GM19240 (cell line): ENCODE results near the gene LAMA5.

Source experiments
- DNase-seq: peaks from one replicate; pipeline ENCODE4 v3.0.0; 2011; ENCODE audit warnings: low spot score; ENCODE audit not compliant: insufficient read length

LAMA5 gene

DNA sequence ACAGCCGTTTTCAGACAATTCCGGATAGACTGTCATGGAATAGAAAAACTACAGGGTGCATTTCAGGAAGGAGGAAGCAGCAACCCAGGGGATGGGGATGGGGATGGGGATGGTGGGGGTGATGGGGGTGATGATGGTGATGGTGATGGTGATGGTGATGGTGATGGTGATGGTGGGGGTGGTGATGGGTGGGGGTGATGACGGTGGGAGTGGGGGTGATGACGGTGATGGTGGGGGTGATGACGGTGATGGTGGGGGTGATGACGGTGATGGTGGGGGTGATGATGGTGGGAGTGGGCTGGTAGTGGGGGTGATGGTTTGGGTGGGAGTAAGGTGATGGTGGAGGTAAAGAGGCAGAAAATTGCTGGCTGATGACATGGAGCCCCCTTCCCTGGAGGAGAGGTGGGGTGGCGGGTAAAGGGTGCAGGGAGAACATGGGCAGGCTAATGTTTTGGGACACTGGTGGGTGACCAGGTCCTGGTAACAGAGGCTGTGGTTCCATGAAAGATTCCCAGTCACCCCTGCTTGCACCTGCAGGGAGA, 17.5 kb downstream of the LAMA5 start:
- DNase-seq: no peak

DNA sequence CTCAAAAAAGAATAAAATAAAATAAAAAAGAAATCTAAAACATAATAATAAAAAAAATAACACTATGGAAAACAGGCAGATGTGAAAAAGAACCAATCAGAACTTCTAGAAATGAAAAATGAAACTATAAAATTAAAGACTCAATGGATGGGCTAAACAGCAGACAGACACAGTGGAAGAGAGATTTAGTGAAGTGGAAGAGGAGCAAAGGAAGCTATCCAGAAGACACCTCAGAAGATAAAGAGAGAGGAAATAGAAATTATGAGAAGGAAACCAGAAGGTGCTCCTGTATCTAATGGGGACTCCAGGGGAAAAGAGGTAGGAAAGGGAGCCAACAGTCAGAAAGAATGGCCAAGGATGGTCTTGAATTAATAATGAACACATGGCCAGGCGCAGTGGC, 18.5 kb downstream of the LAMA5 start:
- no peak for DNase-seq

DNA sequence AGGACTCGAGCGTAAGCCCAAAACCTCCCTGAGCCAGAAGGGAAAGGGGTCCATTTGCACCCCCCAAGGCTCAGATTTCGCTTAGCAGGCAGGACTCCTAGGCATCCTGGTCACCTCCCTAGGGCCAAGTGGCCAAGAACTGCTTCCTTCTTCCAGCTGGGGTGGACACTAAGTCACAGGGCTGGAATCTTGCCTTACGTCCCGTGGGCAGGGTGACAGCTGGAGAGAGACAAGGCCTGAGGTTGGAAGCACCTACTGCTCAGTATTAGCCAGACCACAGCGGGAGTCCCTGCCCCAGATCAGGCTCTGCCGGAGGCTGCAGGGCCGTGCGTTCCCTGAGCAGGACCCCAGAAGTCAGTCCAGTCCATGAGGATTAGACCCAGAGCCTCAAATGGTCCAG, 19.7 kb downstream of the LAMA5 start:
- no peak for DNase-seq

DNA sequence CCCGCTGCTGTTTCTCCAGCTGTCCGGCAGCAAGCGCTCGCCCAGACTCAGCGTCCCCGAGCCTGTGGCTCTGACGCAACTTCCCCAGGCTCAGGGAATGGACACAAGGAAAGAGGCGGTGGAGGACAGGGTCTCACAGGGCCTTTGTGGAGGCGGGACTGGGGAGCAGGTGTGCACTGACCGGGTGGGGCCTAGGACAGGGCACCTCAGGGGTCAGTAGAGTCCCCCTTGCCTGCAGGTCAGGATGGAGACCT, 20.0 kb downstream of the LAMA5 start:
- no peak for DNase-seq

DNA sequence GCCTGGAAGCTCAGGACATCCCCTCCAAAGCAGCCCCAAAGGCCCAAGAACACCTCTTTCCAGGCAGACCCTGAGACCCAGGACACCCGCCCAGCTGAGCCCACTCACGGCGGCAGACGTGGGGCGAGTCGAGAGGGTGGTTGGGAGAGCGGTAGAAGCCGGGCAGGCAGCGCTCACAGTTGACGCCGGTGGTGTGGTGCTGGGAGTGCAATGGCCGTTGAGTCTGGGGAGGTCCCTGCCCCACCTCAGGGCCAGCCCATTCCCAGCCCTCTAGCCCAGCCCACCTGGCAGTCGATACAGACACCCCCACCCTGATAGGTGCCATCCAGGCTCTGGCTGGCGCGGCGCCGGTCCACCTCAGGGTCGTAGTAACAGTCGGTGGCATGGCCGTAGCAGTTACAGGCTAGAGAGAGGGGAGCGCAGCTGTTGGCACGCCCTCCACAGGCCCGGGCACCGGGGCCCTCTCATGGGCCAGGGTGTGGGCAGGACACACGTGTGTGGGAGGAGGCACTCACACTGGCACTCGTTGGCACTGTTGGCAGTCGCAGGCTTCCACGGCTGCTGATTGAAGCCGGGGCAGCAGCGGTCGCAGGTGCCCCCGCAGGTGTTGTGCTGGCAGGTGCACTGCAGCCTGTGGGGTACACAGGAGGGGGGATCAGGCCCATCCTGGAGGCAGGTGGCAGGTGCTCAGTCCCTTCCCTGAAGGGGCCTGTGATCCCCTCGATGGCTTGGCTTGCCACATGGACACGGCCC, 20.5 kb downstream of the LAMA5 start:
- no peak for DNase-seq

DNA sequence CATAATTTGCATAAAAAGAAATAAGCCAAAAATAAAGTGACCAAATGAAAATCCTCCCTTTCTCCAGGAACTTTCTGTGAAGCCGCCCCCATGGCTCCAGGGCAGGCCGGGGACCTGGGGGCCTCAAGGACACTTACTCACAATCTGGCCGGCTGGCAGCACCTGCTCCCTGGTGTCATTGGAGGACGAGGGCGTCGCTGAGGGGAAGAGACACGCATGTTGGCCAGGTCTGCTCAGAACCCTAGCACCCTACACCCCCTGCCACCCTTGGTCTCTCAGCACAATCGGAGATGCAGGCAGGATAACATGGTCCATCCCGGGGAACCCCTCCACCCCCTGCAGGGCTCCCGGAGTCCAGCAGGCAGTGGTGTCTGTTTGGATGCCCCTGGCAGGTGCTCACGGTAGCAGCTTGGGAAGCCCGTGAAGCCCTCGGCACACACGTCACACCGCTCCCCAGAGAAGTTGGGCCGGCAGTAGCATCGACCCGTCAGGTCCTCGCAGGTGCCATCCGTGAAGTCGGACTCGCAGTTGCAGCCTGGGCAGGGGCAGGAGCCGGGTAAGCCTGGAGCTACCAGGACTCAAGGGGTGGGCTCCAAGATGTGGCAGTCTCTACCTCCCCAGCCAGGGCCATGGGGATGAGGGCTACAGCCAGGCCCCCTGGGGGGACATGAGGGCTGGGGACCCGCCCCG, 21.3 kb downstream of the LAMA5 start:
- DNase-seq: no peak

DNA sequence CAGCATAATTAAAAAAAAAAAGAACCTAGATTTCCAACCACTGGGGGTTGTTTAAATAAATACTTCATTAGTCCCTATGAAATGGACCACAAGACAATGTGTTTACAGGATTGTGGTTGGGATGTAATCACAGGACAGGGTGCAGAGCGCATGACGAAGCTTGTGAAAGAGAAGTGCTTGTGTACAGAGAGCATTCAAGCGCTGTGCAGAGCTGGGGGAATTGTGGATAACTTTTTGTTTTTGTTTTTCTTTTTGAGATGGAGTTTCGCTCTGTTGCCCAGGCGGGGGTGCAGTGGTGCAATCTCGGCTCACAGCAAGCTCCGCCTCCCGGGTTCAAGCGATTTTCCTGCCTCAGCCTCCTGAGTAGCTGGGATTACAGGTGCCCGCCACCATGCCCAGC, 22.3 kb downstream of the LAMA5 start:
- no peak for DNase-seq

DNA sequence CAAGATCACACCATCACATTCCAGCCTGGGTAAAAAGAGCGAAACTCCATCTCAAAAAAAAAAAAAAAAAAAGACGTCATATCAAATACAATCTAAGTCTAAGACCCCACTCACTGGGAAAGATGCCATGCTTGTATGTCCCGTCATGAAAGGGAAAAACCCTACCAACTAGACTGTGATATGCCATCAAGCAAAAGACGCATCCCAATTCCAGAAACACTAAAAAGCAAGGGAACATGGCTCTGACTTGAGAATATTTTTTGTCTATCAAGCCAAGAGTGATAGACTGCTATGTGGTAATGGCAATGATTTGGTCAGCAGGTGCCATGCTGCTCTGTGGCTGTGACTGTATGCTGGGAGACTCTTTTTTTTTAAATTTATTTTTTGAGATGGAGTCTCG, 23.0 kb downstream of the LAMA5 start:
- DNase-seq: no peak

DNA sequence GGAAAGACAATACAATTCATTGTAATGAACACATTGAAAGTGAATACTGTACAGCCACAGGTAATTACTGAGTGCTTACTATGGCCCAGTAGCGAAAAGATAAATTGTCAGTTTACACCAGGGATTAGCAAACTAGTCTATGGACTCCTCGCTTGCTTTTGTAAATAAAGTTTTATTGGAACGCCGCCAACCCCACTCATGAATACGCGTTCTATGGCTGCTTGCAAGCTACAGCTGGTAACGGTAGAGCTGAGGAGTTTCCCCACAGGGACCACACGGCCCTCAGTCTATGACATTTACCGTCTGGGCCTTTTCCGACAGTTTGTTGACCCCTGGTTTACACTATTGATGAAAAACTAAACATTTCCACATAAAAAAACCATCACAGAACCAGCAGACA, 24.2 kb downstream of the LAMA5 start:
- DNase-seq: no peak

DNA sequence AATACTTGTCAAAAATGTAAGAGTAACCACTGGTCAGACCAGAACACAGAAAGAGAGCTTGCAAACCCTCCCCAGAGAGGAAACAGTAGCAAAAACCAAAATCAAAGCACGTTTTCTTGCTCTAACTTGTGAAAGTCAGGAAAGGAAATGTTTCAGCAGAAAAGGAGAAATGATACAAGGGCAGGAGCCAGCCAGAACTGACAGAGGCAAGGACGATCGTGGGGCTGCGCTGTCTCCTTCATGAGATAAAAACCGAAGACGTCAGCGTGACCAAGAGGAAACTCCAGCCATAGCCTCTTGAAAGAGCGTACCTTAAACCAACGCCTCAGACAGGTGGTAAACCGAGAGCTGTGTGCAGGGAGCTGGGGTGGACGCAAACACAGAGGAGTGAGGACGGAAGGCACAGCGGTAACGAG, 27.5 kb downstream of the LAMA5 start:
- DNase-seq: peak; percentile 77

DNA sequence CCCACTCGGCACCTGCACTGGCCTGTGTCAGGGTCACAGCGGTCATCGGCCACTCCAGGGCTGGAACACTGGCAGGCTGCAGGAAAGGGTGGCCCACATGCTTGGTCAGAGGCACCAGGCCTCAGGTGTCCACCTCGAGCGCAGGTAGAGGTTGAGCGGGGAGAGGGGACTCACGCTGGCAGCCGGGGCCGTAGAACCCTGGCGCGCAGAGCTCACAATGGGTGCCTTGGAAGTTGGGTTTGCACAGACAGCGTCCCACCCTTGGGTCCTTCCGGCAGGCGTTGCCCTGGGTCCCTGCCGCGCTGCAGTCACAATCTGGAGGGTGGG, 28.9 kb downstream of the LAMA5 start:
- no peak for DNase-seq

DNA sequence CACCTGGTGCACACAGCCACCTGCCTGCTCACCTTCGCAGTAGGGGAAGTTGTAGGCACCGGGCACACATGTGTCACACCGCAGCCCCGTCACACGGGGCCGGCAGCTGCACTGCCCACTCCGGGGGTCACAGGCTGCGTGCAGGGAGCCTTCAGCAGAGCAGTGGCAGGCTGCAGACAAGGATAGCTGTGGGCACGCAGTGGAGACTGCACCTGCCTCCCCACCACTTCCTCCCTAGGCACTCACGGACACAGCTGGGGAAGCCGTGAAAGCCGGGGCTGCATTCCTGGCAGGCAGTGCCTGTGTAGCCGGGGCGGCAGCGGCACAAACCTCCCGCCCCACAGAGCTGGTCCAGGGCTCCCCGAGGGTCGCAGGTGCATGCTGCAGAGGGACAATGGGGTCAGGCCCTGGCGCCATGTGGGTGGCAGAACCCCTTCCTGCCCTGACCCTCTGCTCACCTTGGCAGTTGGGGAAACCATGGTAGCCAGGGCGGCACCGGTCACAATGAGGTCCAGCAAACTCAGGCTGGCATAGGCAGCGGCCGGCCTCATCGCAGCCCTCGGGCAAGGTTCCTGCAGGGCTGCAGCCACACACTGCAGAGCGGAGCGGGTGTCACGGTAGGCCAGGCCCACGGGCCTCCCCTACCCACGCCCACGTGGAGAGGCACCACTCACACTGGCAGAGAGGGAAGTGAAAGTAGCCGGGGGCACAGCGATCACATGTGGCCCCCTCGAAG, 29.4 kb downstream of the LAMA5 start:
- no peak for DNase-seq

DNA sequence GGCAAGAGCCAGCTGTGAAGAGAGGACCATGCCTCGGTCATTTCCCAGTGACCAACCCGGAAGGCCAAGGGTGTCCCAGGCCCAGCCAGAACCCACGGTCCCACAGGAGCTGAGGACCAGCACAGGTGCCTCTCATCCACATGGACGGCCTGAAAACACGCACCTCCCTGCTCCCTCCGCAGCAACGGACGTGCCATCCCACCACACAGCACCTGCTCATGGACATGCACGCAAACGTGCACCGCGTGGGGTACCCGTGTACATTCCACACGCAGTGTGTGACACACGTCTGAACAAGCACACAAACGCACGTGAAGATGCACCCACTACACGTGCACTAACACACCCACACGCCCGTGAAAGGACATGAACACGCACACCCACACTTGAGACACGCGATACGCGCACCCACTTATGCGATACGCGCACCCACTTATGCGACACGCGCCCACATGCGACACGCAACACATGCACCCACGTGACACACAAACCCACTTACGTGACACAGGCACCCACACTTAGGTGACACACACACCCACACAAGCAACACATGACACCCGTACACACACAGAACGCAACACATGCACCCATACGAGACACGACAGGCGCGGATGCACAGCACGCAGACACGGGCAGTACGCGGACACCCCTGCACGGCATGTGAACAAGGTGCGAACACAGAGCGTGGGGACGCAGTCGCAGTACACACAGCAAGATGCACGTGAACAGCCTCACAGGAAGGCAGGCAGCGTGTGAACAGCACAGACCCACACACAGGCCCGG, 30.1 kb downstream of the LAMA5 start:
- DNase-seq: no peak

DNA sequence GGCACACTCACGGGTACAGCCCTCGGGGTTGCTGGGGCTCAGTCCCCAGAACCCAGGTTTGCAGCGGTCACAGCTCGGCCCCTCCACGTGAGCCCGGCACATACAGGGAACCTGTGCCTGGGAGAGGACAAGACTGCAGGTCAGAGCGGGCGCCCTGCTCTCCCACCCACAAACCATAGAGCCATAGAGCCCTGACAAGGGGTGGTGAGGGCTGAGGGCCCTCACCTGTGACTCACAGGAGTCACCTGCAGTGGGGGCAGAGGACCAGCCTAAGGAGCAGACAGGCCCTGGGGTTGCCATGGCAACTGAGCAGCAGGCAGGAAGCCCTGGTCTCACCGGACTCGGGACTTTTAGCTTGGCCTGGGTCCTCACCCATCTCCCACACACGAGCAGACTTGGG, 30.8 kb downstream of the LAMA5 start:
- no peak for DNase-seq

DNA sequence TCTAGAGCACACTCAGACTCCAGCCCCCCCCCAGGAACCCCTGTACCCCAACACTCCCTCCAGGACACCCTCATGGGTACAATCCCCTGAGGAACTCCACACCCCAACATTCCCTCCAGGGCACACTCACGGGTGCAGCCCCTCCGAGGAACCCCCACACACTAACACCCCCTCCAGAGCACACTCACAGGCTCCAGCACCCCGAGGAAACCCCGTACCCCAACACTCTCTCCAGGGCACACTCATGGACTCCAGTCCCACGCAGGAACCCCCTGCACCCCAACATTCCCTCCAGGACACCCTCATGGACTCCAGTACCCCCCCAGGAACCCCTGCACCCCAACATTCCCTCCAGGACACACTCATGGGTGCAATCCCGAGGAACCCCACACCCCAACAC, 31.6 kb downstream of the LAMA5 start:
- DNase-seq: no peak

DNA sequence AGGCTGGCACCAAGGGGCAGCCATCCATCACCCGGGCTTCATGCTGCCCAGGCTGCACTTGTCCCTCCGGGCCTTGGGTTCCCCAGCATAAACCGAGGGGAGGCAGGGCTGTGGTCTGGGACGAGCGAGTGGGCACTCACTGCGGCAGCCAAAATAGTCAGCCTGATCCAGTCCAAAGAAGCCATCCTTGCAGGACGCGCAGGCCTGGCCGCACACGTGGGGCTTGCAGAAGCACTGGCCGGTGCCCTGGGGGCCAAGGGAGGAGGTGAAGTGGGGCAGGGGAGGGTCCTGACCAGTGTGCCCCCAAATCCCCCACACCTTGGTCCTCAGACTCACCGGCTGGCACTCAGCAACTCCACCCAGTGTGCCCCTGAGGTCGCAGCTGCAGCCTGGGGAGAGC, 32.2 kb downstream of the LAMA5 start:
- no peak for DNase-seq

DNA sequence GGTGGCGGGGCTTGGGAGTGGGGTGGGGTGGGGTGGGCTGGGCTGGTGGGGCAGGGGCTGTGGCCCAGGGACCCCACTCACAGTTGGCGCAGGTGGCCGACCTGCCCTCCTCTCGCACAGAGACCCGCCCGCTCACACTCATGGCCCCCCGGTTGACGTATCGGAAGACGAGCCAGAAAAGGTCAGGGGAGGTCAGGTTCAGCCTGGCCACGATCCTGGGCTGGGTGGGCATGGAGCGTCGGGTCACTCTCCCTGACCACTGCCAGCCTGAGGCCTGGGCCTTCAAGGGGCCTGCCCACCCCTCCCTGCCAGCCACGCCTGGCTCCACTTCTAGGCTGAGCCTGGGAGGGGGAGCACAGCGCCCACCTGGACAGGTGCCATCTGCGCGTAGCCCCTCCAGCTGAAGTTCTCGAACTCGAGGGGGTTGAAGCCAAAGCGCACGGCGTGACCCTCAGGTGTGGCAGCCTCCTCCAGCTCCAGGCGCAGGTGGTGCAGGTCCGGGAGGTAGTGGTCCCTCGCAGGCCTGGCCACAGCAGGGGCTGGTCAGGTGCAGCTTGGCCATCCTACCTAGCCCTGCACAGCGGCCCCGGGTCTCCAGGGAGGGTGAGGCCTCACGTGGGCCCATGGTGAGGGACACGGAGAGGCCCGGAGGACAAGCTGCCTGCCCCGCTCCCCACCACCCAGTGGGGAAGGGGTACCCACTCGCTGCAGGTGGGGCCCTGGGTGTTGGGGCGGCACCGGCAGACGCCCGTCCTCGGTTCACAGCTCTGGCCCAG, 33.1 kb downstream of the LAMA5 start:
- DNase-seq: no peak

DNA sequence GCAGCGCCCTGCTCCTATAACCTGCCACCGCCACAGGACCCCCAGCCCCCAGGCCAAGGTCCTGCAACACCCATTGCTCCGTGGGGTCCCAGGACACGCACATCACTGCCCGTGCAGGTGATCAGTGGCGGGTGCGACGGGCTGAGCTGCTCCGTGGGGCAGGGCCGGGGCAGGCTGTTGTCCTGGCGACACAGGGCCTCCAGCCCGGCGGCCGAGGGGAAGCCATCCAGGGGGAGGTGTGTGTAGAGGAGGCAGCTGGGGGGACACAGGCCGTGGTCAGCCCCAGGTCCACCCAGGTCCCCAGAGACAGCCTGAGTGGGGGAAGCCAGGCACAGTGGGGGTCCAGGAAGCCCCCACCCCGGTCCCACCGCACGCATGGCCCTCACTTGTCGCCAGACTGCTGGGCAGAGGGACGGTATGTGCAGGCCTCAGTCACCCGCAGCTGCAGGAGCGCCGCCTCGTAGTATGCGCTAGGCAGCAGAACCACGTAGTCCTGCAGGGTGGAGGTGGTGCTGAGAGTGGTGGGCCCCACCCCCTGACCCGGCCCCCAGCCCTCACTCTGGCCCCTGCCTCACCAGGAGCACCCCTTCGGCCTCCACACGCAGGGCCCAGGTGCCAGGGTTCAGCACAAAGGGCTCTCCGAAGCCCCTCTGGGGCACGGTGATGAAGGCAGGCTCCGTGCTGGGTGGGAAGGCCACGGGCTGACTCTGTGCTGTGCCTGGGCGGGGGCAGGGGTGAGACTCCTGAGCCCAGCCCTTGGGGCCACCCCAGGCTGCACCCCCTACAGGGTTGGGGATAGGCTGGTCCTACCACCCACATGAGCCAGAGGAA, 33.9 kb downstream of the LAMA5 start:
- DNase-seq: no peak

DNA sequence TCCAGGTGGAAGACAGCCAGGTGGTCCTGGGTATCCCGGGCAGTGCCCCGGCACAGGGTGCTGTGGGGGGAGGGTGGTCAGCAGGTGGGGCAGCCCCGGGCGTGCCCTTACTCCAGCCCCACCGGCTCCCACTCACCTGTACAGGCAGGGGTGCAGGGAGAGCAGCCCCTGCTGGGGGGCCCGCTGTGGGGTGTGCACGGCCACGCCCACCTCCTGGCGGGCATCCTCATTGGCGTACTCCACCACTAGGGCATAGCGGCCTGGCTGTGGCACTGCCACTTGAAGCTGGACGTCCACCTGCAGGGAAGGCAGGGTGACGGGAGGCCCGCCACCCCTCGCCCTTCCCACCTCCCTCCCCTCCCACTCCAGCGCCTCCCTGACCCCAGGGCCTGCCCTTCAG, 34.7 kb downstream of the LAMA5 start:
- DNase-seq: no peak

DNA sequence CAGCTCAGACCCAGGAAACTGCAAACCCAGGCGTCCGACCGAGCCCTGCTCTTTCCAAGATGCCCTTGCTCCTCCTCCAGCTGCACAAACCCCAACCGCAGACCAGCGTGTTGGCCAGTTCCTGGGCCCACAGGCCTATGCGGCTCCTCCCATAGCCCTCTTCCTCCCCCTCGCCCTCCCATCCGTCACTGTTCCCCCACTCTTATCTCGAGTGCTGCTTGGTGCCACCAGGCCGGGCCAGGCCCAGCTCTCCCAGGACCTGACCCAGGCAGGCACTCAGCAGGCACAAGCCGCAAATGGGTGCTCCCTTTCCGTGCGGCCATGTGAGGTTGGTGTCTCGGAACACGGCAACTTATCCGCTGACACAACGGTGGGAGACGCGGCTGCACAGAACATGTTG, 35.8 kb downstream of the LAMA5 start:
- no peak for DNase-seq
